Activated CD8-positive, alpha-beta T cell treated with anti-CD3 and anti-CD28 coated beads for 36 hours (primary cell): Measurements from ENCODE around the gene RDH13. TPM values are rescaled to one million over a fixed set of nuclear protein-coding genes. Genes with fewer than 3 reads are reported as not detected.
"Not testable (repeated sequence)": the region's sequence is repeated elsewhere in the genome, so short reads cannot be mapped to it uniquely, and the experiment has no call there.

Experiments
- ATAC-seq: fragments of 200-7000 bp; cut with Tn5 transposase; one replicate; pipeline ENCODE4 v1.10.0; 2021; ENCODE audit warnings: mild to moderate bottlenecking, moderate library complexity
- CTCF ChIA-PET: fragments of 350-600 bp; sonication (Branson Sonifier 250); formaldehyde crosslinking; loops from one replicate; lab custom pipeline; 2021; ENCODE audit warnings: antibody characterized with exemption; lab: Charles Lee
- POLR2A ChIA-PET: fragments of 350-600 bp; sonication (Branson Sonifier 250); formaldehyde crosslinking; loops from one replicate; lab custom pipeline; 2021; ENCODE audit warnings: antibody characterized with exemption; lab: Charles Lee
- DNase-seq: peaks from one replicate; pipeline ENCODE4 v3.0.0-alpha.2; 2020
- H3K27ac Mint-ChIP-seq: one replicate; pipeline ENCODE4 v1.8.0; 2021; ENCODE audit warnings: mild to moderate bottlenecking, mixed read lengths
- H3K27me3 Mint-ChIP-seq: one replicate; pipeline ENCODE4 v1.8.0; 2021; ENCODE audit warnings: mixed read lengths
- H3K36me3 Mint-ChIP-seq: one replicate; pipeline ENCODE4 v1.8.0; 2021; ENCODE audit warnings: low read depth, mixed read lengths
- H3K4me1 Mint-ChIP-seq: one replicate; pipeline ENCODE4 v1.8.0; 2021; ENCODE audit warnings: low read depth, mixed read lengths
- H3K4me3 Mint-ChIP-seq: one replicate; pipeline ENCODE4 v1.8.0; 2021; ENCODE audit warnings: mild to moderate bottlenecking, moderate library complexity, mixed read lengths
- H3K9me3 Mint-ChIP-seq: one replicate; pipeline ENCODE4 v1.8.0; 2021; ENCODE audit warnings: mixed read lengths
- CTCF ChIP-seq: fragments of 200-600 bp; IDR thresholded peaks from one replicate; pipeline ENCODE4 v1.8.0; 2022; ENCODE audit warnings: antibody characterized with exemption, mild to moderate bottlenecking
- intact Hi-C: fragments of 100-400 bp; cut with micrococcal nuclease; formaldehyde crosslinking; loops from one replicate; pipeline ENCODE4 v1.10.0; 2022
- total RNA-seq, 2 experiments: library from RNA; stranded (reverse); gene quantifications; one replicate each; pipeline ENCODE4 v1.2.3, GENCODE V29; 2021

Gene RDH13
- total RNA-seq, 2 experiments from 2014 or later, result 17.3 to 18.2 TPM

GRCh38 chr19:55032170-55032800 lies 30.7 kb downstream of the RDH13 start:
- Mint-ChIP-seq H3K9me3 (no peaks in the 10 kb centered on the region), H3K4me1 (no peaks in the 10 kb centered on the region), H3K4me3 (no peak overlapping the region), H3K27ac (no peak overlapping the region), H3K27me3 (no peaks in the 10 kb centered on the region), H3K36me3 (no peaks in the 10 kb centered on the region)
- TF ChIP-seq CTCF, result no peak
- CTCF ChIA-PET, result no interaction called here
- ATAC-seq (no peak), DNase-seq (no peak)
- intact Hi-C loops, result no loop called here
- POLR2A ChIA-PET, result no interaction called here

DNA sequence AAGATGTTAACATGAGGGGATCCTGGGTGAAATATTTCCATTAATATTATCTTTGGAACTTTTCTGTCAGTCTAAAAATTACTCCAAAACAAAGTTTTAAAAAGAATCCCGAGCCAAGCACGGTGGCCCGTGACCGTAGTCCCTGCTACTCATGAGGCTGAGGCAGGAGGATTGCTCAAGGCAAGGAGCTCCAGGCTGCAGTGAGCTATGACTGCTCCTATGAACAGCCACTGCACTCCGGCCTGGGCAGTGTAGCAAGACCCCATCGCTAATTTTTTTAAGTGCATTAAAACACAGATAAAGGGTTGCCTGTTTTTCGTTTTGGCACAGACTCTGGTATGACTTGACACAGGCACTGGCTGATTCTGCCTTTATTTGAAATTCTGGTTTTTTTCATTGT lies 31.8 kb downstream of the RDH13 start:
- H3K4me3 Mint-ChIP-seq, result no peak overlapping the region
- no peaks in the 10 kb centered on the region for H3K27me3 Mint-ChIP-seq
- peaks cover 2% of the 10 kb centered on the region for H3K36me3 Mint-ChIP-seq
- H3K27ac Mint-ChIP-seq, result no peak overlapping the region
- H3K9me3 Mint-ChIP-seq, result peaks cover 2% of the 10 kb centered on the region
- peaks cover 2% of the 10 kb centered on the region for H3K4me1 Mint-ChIP-seq
- TF ChIP-seq CTCF, result no peak
- no peak for DNase-seq
- ChIA-PET POLR2A (no interaction called here), CTCF (no interaction called here)
- ATAC-seq, result no peak
- intact Hi-C loops, result no loop called here

GRCh38 chr19:55028757-55029156 lies 34.2 kb downstream of the RDH13 start:
- ChIA-PET POLR2A (interaction anchor here (1.1 kb wide), 1 partner anchor 32 kb away, joined by 3 read pairs; no protein-coding TSS in a partner anchor), CTCF (no interaction called here)
- H3K27me3 Mint-ChIP-seq, result no peaks in the 10 kb centered on the region
- DNase-seq (no peak), ATAC-seq (no peak)
- peaks cover 9% of the 10 kb centered on the region for H3K36me3 Mint-ChIP-seq
- intact Hi-C loops, result no loop called here
- no peak for TF ChIP-seq CTCF
- H3K4me3 Mint-ChIP-seq, result no peak overlapping the region
- H3K4me1 Mint-ChIP-seq, result peaks cover 5% of the 10 kb centered on the region
- peaks cover 9% of the 10 kb centered on the region for H3K9me3 Mint-ChIP-seq
- H3K27ac Mint-ChIP-seq, result no peak overlapping the region

DNA sequence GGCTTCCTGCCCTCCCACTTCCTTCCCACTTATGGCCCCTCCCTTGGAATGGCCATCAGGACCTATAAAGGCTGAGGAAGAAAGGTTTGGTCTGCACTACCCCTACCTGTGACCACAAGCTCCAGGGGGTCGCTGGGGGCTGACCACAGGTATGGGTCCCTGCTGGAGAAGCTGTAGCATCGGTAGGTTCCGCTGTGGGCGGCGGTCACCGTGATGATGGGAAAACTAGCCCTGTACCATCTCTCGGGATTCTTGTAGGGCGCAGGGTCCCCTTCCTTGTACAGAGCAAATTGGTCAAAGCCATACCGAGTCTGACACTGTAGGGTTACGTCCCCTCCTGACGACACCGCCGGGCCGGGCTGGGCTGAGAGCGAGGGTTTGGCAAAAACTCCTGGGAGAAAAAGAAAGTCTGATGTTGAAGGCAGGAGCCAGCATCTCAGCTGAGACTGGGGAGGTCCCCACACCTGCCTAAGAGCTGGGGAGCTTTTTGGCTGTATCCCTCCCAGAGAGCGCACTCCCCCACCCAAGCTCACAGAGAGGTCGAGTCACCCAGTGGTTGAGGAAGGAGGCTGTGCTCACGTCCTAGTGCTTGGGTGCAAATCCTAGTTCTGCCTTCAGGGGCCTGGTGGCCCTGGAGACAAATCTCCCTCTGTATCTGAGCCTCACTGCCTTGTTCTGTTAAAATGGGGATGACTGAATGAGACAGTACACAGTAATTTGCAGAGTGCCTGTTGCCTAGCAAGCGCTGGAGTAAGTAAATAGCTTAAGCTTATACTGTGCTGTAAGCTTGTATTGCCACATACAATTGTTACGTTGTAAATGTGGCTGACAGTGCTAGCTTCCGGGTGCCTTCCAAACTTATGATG lies 35.2 kb downstream of the RDH13 start:
- peak; percentile 60 for ATAC-seq
- H3K36me3 Mint-ChIP-seq, result peaks cover 13% of the 10 kb centered on the region

DNA sequence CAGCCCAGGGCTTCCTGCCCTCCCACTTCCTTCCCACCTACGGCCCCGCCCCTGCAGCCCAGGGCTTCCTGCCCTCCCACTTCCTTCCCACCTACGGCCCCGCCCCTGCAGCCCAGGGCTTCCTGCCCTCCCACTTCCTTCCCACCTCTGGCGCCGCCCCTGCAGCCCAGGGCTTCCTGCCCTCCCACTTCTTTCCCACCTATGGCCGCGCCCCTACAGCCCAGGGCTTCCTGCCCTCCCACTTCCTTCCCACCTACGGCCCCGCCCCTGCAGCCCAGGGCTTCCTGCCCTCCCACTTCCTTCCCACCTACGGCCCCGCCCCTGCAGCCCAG lies 35.8 kb downstream of the RDH13 start:
- H3K27ac Mint-ChIP-seq, CTCF ChIA-PET, H3K4me1 Mint-ChIP-seq, H3K27me3 Mint-ChIP-seq, H3K4me3 Mint-ChIP-seq, ATAC-seq, DNase-seq, intact Hi-C loops: not testable (repeated sequence)
- POLR2A ChIA-PET, result interaction anchor here (0.7 kb wide), 1 partner anchor 8 kb away, joined by 3 read pairs; no protein-coding TSS in a partner anchor
- peaks cover 19% of the 10 kb centered on the region for H3K36me3 Mint-ChIP-seq
- H3K9me3 Mint-ChIP-seq, result peaks cover 14% of the 10 kb centered on the region

More for the DNA sequence above, 35.2 kb downstream of the RDH13 start:
- Mint-ChIP-seq H3K4me1 (peaks cover 5% of the 10 kb centered on the region), H3K4me3 (no peak overlapping the region), H3K27ac (no peak overlapping the region), H3K9me3 (peaks cover 9% of the 10 kb centered on the region), H3K27me3 (no peaks in the 10 kb centered on the region)
- no peak for TF ChIP-seq CTCF
- ChIA-PET CTCF (no interaction called here), POLR2A (interaction anchor here (0.7 to 1.1 kb wide), 2 partner anchors 9 to 33 kb away, joined by 3 read pairs; no protein-coding TSS in a partner anchor)
- intact Hi-C loops, result no loop called here
- DNase-seq, result peak; percentile 12
